K562 (cell line): ENCODE results near the gene DIPK1B. TPM values are rescaled to one million over a fixed set of nuclear protein-coding genes. Genes with fewer than 3 reads are reported as not detected.

ENCODE experiments used
- CBX5 ChIP-seq: IDR thresholded peaks from 2 replicates; pipeline ENCODE4 v1.6.1; 2014; ENCODE audit warnings: low read depth, borderline replicate concordance
- CEBPB ChIP-seq: fragments of 450-650 bp; IDR thresholded peaks from 2 replicates; pipeline ENCODE4 v1.6.1; 2016; ENCODE audit warnings: missing genetic modification characterization, missing compliant biosample characterization
- JUN ChIP-seq, 2 experiments: sonication (generic) in 1 of 2; formaldehyde crosslinking in 1 of 2; IDR thresholded peaks; 2 replicates each; pipeline versions ENCODE4 v1.6.1 to v1.8.0; 2012 to 2022; ENCODE audit warnings: borderline replicate concordance in 2 of 2, mild to moderate bottlenecking in 2 of 2, improper control_type of control experiment in 1 of 2, low read depth in 1 of 2, low read length in 1 of 2, missing genetic modification reagents in 1 of 2
- KAT2B ChIP-seq: IDR thresholded peaks from one replicate; pipeline ENCODE4 v1.6.1; 2012; ENCODE audit warnings: low read depth, mild to moderate bottlenecking, control low read depth, inconsistent platforms, low read length, moderate library complexity
- OTX1 ChIP-seq: fragments of 450-650 bp; formaldehyde crosslinking; IDR thresholded peaks from 2 replicates; pipeline ENCODE4 v1.4.0; 2022; ENCODE audit warnings: mild to moderate bottlenecking
- SETDB1 ChIP-seq: IDR thresholded peaks from one replicate; pipeline ENCODE4 v1.6.1; 2012; ENCODE audit warnings: low read length, control low read depth, inconsistent platforms
- TFAM ChIP-seq: fragments of 250-450 bp; sonication (Bioruptor Pico); conservative IDR thresholded peaks from 2 replicates; pipeline ENCODE4 v1.5.0; 2021; ENCODE audit warnings: mild to moderate bottlenecking, moderate library complexity
- XRCC3 ChIP-seq: fragments of 450-650 bp; IDR thresholded peaks from 2 replicates; pipeline ENCODE4 v1.6.1; 2017; ENCODE audit warnings: mild to moderate bottlenecking, moderate library complexity
- ZBTB17 ChIP-seq: fragments of 450-650 bp; formaldehyde crosslinking; IDR thresholded peaks from 2 replicates; pipeline ENCODE4 v1.4.0; 2020; ENCODE audit warnings: mild to moderate bottlenecking
- ZFP1 ChIP-seq: fragments of 450-650 bp; formaldehyde crosslinking; IDR thresholded peaks from 2 replicates; pipeline ENCODE4 v1.4.0; 2020; ENCODE audit warnings: mild to moderate bottlenecking, mixed read lengths
- ZNF146 ChIP-seq: IDR thresholded peaks from one replicate; pipeline ENCODE4 v1.6.1; 2018; ENCODE audit warnings: missing compliant biosample characterization; ENCODE audit not compliant: unreplicated experiment
- ZNF253 ChIP-seq: fragments of 250-450 bp; sonication (Bioruptor Pico); conservative IDR thresholded peaks from 2 replicates; pipeline ENCODE4 v1.6.1; 2021; ENCODE audit warnings: mild to moderate bottlenecking
- ZNF354B ChIP-seq: fragments of 250-450 bp; sonication (Bioruptor Pico); IDR thresholded peaks from 2 replicates; pipeline ENCODE4 v1.4.0; 2020
- ZNF408 ChIP-seq: fragments of 250-450 bp; sonication (Bioruptor Pico); IDR thresholded peaks from 2 replicates; pipeline ENCODE4 v1.4.0; 2020; ENCODE audit warnings: low read depth, mild to moderate bottlenecking, moderate library complexity
- polyA plus RNA-seq, 8 experiments: library from polyadenylated mRNA; depleted of rRNA in 4 of 8; stranded (reverse) in 5 of 8; unstranded in 3 of 8; fragments of >200 nt; fragmentation: Nextera tagmentation in 2 of 8; fragmentation: Illumina TruSeq in 1 of 8; extraction: Ambion mirVana in 2 of 8; extraction: Trizol in 1 of 8; gene quantifications; 2 replicates each; pipeline versions ENCODE4 v1.2.1 to v1.2.3, GENCODE V29; 2011 to 2014; ENCODE audit warnings: inconsistent platforms in 1 of 8, missing spikeins in 1 of 8
- total RNA-seq, 7 experiments: library from RNA; depleted of rRNA in 6 of 7; stranded (reverse); fragments of >200 nt in 6 of 7; fragmentation: Illumina TruSeq in 2 of 7; extraction: Trizol in 2 of 7; gene quantifications; 2 replicates each; pipeline versions ENCODE4 v1.2.1 to v1.2.3, GENCODE V29; 2011 to 2021; ENCODE audit warnings: low replicate concordance in 1 of 7
- TF ChIP-seq, protein P1 (sequence below): fragments of 450-650 bp; IDR thresholded peaks from 2 replicates; pipeline ENCODE4 v1.7.1; 2018; ENCODE audit warnings: mild to moderate bottlenecking, low read depth; ENCODE audit not compliant: partially characterized antibody
- TF ChIP-seq, protein P2 (sequence below): fragments of 250-450 bp; sonication (Bioruptor Pico); IDR thresholded peaks from 2 replicates; pipeline ENCODE4 v1.6.1; 2021; ENCODE audit warnings: mild to moderate bottlenecking
- TF ChIP-seq, protein P3 (sequence below): fragments of 450-650 bp; IDR thresholded peaks from 2 replicates; pipeline ENCODE4 v1.7.0; 2016; ENCODE audit warnings: borderline replicate concordance
- TF ChIP-seq, protein P4 (sequence below), 2 experiments: fragments of 450-650 bp in 1 of 2; IDR thresholded peaks; 2 replicates each; pipeline ENCODE4 v1.6.1; 2011 to 2017; ENCODE audit warnings: low read depth in 2 of 2, antibody characterized with exemption in 1 of 2, borderline replicate concordance in 1 of 2, low read length in 1 of 2, mild to moderate bottlenecking in 1 of 2, mixed read lengths in 1 of 2; ENCODE audit not compliant: control insufficient read depth in 1 of 2

The DIPK1B gene
- total and polyA plus RNA-seq, 9 of the 15 experiments (the other 6 are each of a cell fraction or from before 2014, with no cell fraction given), result 0.08 to 22.3 (median 5.9) TPM

DNA sequence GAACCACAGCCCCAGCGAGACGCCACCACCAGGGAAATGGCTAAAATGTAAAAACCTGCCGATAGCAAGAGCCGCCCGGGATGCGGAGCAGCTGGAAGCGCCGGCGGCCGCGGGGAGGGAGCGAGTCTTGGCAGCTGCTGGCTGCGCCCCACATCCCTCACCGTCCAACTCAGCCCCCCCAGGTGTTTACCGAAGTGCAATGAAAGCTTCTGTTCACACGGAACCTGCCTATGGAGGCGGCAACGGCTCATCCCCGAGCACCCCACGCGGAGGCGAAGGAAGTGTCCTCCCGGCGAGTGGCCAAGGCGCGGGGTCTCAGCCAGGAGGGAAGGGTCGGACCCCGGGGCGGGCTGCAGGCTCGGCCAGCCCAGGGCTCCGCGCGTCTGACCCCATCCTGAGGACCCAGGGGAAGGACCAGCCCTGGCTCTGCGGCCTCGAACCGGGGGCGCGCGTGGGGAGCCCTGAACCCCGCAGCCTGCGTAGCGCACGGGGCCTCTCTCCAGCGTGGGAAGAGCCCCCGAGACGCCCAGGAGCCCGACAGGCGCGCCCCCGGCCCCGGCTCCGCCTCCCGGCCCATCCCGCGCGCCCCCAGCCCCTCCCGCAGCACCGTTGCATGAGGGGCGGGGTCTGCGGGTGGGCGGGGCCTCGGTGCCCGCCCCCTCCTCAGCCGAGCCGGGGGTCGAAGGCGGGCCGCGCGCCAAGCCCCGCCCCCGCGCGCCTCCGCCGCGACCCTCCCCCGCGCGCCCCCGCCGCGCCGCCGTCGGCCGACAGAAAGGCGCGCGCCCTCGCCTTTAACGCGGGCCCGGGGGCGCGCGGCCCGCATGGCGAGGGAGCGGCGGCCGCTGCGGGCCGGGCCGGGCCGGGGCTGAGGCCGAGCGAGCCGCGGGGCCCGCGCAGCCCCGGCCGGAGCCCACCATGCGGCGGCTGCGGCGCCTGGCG, at the start of gene DIPK1B (continued):
- TF ChIP-seq, protein P1, sequence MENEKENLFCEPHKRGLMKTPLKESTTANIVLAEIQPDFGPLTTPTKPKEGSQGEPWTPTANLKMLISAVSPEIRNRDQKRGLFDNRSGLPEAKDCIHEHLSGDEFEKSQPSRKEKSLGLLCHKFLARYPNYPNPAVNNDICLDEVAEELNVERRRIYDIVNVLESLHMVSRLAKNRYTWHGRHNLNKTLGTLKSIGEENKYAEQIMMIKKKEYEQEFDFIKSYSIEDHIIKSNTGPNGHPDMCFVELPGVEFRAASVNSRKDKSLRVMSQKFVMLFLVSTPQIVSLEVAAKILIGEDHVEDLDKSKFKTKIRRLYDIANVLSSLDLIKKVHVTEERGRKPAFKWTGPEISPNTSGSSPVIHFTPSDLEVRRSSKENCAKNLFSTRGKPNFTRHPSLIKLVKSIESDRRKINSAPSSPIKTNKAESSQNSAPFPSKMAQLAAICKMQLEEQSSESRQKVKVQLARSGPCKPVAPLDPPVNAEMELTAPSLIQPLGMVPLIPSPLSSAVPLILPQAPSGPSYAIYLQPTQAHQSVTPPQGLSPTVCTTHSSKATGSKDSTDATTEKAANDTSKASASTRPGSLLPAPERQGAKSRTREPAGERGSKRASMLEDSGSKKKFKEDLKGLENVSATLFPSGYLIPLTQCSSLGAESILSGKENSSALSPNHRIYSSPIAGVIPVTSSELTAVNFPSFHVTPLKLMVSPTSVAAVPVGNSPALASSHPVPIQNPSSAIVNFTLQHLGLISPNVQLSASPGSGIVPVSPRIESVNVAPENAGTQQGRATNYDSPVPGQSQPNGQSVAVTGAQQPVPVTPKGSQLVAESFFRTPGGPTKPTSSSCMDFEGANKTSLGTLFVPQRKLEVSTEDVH, result no peak
- TF ChIP-seq ZNF408 (CRISPR knock-in tag) (no peak), ZBTB17 (CRISPR knock-in tag) (no peak), XRCC3 (no peak), ZNF146 (CRISPR knock-in tag) (no peak), OTX1 (CRISPR knock-in tag) (no peak), ZFP1 (no peak), CEBPB (no peak), KAT2B (no peak), JUN (IDR thresholded peaks at IDR 0.05; ENCODE audit: borderline replicate concordance, low read depth, low read length) (no peak), JUN (CRISPR knock-in tag; IDR thresholded peaks at IDR 0.05; ENCODE audit: borderline replicate concordance) (no peak), SETDB1 (no peak), CBX5 (no peak), ZNF354B (no peak), ZNF253 (CRISPR knock-in tag) (no peak), TFAM (CRISPR knock-in tag) (no peak)
- TF ChIP-seq, protein P2, sequence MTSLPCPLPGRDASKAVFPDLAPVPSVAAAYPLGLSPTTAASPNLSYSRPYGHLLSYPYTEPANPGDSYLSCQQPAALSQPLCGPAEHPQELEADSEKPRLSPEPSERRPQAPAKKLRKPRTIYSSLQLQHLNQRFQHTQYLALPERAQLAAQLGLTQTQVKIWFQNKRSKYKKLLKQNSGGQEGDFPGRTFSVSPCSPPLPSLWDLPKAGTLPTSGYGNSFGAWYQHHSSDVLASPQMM, result no peak
- TF ChIP-seq, protein P3, sequence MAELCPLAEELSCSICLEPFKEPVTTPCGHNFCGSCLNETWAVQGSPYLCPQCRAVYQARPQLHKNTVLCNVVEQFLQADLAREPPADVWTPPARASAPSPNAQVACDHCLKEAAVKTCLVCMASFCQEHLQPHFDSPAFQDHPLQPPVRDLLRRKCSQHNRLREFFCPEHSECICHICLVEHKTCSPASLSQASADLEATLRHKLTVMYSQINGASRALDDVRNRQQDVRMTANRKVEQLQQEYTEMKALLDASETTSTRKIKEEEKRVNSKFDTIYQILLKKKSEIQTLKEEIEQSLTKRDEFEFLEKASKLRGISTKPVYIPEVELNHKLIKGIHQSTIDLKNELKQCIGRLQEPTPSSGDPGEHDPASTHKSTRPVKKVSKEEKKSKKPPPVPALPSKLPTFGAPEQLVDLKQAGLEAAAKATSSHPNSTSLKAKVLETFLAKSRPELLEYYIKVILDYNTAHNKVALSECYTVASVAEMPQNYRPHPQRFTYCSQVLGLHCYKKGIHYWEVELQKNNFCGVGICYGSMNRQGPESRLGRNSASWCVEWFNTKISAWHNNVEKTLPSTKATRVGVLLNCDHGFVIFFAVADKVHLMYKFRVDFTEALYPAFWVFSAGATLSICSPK, result no peak
- TF ChIP-seq, protein P4, sequence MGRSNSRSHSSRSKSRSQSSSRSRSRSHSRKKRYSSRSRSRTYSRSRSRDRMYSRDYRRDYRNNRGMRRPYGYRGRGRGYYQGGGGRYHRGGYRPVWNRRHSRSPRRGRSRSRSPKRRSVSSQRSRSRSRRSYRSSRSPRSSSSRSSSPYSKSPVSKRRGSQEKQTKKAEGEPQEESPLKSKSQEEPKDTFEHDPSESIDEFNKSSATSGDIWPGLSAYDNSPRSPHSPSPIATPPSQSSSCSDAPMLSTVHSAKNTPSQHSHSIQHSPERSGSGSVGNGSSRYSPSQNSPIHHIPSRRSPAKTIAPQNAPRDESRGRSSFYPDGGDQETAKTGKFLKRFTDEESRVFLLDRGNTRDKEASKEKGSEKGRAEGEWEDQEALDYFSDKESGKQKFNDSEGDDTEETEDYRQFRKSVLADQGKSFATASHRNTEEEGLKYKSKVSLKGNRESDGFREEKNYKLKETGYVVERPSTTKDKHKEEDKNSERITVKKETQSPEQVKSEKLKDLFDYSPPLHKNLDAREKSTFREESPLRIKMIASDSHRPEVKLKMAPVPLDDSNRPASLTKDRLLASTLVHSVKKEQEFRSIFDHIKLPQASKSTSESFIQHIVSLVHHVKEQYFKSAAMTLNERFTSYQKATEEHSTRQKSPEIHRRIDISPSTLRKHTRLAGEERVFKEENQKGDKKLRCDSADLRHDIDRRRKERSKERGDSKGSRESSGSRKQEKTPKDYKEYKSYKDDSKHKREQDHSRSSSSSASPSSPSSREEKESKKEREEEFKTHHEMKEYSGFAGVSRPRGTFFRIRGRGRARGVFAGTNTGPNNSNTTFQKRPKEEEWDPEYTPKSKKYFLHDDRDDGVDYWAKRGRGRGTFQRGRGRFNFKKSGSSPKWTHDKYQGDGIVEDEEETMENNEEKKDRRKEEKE (IDR thresholded peaks at IDR 0.05; ENCODE audit: borderline replicate concordance in 1 of 2, control insufficient read depth in 1 of 2, low read depth in 2 of 2, low read length in 1 of 2), result no peak
